WTC11 (cell line): ENCODE measurements around the gene WDR82.

Source experiments
- ATF6 ChIP-seq: sonication (generic); formaldehyde crosslinking; IDR thresholded peaks from 2 replicates; pipeline ENCODE4 v1.8.1; 2023; ENCODE audit warnings: mild to moderate bottlenecking, missing genetic modification reagents
- CTCF ChIP-seq: fragments of 200-600 bp; IDR thresholded peaks from 2 replicates; pipeline ENCODE4 v1.8.0; 2022; ENCODE audit warnings: antibody characterized with exemption
- SP1 ChIP-seq: sonication (generic); formaldehyde crosslinking; conservative IDR thresholded peaks from 2 replicates; pipeline ENCODE4 v1.8.1; 2022; ENCODE audit warnings: missing genetic modification reagents
- ZNF121 ChIP-seq: sonication (generic); formaldehyde crosslinking; IDR thresholded peaks from 2 replicates; pipeline ENCODE4 v1.8.0; 2023; ENCODE audit warnings: missing genetic modification reagents

- TF ChIP-seq CTCF (no peak), ATF6 (no peak), ZNF121 (CRISPR knock-in tag) (no peak), SP1 (no peak)
Observed at GRCh38 chr3:52324676-52325075, 46.2 kb upstream of the WDR82 start.
